GM12878 (cell line): ENCODE data around the gene C7orf33.

Source experiments
- FOS ChIP-seq: IDR thresholded peaks from 3 replicates; pipeline ENCODE4 v1.6.1; 2011; ENCODE audit warnings: borderline replicate concordance; ENCODE audit not compliant: insufficient read length; ENCODE audit errors: extremely low read depth
- TF ChIP-seq, protein P1 (sequence below): fragments of 450-650 bp; formaldehyde crosslinking; IDR thresholded peaks from 2 replicates; pipeline ENCODE4 v1.4.0; 2020; ENCODE audit warnings: mild to moderate bottlenecking, moderate library complexity

DNA sequence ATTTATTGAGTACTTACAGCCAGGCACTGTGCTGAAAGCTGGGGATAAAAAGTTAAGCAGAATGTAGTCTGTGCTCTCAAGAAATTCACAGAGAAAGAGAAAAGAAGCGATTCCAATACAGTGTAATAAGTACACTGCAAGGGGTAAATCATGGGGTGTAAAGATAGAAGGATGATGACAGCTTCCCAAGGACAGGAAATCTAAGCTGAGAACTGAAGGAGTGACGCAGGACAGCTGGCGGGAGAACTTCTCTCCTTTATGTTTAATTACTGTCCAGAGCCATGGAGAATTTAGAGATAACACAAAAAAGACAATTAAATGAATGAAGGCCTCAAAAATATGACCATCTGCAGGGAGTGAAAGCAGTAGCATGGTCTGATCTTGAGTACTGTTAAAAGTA lies 34.8 kb downstream of the C7orf33 start:
- TF ChIP-seq FOS = no peak
- TF ChIP-seq, protein P1, sequence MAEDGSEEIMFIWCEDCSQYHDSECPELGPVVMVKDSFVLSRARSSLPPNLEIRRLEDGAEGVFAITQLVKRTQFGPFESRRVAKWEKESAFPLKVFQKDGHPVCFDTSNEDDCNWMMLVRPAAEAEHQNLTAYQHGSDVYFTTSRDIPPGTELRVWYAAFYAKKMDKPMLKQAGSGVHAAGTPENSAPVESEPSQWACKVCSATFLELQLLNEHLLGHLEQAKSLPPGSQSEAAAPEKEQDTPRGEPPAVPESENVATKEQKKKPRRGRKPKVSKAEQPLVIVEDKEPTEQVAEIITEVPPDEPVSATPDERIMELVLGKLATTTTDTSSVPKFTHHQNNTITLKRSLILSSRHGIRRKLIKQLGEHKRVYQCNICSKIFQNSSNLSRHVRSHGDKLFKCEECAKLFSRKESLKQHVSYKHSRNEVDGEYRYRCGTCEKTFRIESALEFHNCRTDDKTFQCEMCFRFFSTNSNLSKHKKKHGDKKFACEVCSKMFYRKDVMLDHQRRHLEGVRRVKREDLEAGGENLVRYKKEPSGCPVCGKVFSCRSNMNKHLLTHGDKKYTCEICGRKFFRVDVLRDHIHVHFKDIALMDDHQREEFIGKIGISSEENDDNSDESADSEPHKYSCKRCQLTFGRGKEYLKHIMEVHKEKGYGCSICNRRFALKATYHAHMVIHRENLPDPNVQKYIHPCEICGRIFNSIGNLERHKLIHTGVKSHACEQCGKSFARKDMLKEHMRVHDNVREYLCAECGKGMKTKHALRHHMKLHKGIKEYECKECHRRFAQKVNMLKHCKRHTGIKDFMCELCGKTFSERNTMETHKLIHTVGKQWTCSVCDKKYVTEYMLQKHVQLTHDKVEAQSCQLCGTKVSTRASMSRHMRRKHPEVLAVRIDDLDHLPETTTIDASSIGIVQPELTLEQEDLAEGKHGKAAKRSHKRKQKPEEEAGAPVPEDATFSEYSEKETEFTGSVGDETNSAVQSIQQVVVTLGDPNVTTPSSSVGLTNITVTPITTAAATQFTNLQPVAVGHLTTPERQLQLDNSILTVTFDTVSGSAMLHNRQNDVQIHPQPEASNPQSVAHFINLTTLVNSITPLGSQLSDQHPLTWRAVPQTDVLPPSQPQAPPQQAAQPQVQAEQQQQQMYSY = no peak
